ENCODE measurements around the gene HS6ST3.

The HS6ST3 gene

DNA sequence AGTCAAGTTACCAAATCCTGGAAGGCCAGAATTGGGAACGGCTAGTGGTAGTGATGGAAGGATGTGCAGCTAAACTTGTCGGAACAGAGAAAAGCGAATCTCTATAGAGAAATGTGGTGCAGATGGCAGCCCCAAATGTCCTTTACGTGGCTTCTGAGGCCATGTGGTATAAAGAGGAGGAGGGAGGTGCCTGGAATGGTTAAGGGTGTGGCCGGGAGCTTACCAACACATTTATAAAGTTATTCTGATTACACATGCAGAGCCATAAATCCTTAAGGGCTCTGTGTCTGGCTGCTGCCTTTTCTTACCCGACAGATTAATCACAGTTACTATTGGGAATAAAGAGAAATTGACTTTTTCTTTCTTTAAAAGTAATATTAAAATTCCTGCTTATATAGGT, 714.3 kb downstream of the HS6ST3 start:
- no peak for DNase-seq

DNA sequence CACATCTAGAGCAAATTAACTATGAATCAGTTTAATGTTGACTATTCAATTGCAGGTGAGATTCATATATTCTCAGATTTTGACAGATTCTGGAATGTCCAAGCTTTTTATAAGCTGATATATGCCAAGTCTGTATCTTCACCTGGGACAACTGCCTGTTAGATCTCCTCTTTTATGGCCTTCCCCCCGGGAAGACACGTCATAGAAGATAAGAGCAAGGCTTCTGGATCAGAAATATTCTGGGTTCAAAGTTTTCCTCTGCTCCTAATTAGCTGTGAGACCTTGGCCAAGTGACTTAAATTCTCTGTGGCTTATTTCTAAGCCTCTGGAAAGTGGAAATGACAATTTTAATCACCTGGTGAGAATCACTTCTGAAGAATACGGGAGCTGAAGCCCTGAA, 716.8 kb downstream of the HS6ST3 start:
- DNase-seq = no peak

- no peak for DNase-seq
These were observed 719.6 kb downstream of the HS6ST3 start for GRCh38 chr13:96809366-96810096.

GRCh38 chr13:96810104-96810503, 720.2 kb downstream of the HS6ST3 start:
- DNase-seq = no peak

- DNase-seq = no peak
These were observed 721.1 kb downstream of the HS6ST3 start for GRCh38 chr13:96811049-96811448.

DNA sequence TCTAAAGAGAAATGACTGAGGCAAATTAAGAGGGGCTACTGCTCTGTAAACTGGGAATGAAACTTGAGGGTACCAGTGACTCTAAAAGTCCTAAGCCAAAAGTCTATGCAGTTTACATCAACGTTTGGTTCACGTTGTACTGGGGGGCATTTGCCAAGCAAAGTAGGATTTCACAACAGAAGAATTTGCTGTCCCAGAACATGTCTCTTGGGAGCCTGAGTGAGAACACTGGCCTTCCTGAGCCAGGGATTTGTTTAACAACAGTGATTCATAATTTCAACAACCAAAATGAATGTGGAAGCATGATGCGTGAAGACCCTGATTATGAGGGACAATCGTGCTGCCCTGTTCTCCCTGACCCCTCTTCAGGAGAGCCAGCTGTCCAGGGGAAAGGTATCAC, 726.4 kb downstream of the HS6ST3 start:
- no peak for DNase-seq

DNA sequence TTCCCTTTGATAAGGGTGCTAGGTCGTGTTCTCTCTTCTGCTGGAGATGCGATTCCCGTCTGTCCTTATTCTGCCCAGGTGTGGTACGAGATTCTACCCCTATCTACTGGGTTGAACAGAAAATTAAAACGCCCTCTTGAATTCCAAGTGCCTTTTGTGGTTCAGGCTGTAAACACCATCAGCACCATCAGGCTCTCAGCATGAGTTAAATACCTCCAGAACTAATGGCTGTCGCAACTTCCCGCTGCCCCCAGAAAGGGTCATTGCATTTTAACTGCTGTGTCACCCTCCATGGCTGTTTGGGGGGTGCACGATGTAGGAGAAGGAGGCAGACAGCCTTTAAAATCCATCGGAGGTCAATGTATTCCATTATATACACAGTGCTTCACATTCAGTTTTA, 727.0 kb downstream of the HS6ST3 start:
- no peak for DNase-seq

DNA sequence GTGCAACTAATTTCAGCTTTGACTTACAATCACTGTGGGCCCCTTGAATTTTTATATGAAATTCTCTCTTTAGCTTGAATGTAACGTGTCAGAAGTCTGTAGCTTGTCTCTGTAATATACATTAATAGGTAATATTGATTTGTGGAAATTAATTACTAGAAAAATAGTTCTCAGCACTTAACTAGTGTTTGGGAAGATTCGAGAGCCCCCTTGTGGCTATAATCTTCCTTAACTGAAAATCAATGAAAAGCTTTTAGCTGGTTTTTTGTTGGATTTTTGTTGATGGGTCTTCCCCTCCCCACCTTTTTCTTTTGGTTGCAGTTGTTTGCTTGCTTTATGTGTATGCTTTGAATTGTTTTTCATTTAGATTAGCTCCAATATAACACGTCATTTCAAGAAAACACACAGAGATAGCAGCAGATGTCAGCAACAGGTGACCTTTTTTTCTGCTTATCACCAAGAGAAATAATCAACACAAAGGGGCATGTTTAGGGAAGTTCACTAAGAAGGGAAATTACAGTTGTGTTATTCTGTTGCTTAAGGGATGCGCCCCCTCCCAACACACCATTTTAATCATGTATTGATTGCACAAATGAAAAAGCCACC, 727.5 kb downstream of the HS6ST3 start:
- no peak for DNase-seq

DNA sequence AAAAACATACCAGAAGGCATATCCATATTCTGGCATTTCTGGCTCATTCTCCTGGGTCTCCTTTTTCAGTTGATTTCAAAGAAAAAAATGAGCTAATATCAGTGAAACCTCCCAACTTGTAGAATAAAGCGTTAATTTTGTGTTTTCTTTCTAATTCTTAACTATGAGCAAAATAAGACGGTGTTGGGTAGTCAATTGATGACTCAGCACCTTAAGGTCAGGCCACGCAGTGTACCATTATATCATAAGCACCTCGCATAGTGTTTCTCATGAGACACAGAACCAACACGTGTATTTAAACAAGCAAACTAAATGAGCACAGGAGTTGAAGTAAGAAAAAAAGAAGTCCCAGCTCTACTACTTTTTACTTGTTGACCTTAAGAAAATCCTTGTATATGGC, 729.5 kb downstream of the HS6ST3 start:
- DNase-seq = no peak

DNA sequence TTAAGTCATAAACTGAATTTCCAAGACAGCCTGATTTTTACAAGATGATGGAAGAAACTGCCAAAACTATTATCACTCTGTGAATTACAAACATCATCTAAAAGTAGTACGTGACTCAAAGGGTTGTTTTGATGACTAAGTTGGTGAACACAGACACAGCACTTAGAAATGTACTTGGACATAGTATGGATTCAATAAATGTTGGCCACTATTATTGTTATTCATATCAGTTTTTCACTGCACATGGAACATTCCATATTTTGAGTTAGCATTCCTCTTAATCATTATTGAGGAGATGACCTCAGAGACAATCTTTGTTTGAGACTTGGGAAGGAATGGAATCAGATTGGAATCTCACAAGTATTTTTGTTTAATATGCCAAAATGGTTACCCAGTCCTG, 731.5 kb downstream of the HS6ST3 start:
- DNase-seq = no peak

GRCh38 chr13:96821971-96822370, 732.1 kb downstream of the HS6ST3 start:
- DNase-seq = no peak

GRCh38 chr13:96822895-96823294, 733.0 kb downstream of the HS6ST3 start:
- no peak for DNase-seq

DNA sequence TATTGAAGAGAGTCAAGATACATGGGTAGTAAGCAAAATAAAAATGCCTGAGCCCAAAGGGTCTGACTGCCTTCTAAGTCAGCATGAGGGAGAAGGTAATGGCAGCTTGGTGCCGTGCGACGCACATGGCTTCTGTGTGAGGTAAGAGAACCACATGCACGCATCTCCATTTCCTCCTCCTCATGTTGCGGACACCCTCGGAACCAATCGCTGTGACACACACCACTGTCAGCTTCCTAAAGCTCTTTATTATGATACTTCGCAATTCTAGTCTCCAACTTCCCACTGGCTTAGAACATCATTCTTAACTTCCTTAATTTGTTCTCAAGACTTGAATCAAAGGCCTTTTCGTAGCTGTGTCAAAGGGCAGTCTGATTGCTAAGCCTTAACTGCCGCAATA, 734.2 kb downstream of the HS6ST3 start:
- DNase-seq = no peak

GRCh38 chr13:96825653-96826052, 735.7 kb downstream of the HS6ST3 start:
- no peak for DNase-seq

DNA sequence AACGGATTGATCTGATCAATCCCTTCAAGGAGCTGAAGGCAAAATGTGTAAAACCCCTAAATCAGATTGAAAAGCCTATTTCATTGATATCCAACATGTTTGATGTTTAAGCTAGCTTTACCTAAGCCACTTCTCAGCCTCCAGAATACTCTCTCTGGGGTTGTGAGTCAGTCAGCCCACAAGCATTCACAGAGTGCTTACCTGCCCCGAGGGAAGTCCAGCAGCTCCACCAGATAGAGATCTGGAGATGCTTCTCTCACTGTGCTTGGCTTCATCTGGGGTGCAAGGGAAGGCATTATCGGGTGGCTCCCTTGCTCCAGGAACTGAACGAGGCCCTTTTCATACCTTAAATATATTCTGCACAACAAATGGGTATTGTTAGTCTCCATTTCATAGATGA, 744.7 kb downstream of the HS6ST3 start:
- DNase-seq = no peak

DNA sequence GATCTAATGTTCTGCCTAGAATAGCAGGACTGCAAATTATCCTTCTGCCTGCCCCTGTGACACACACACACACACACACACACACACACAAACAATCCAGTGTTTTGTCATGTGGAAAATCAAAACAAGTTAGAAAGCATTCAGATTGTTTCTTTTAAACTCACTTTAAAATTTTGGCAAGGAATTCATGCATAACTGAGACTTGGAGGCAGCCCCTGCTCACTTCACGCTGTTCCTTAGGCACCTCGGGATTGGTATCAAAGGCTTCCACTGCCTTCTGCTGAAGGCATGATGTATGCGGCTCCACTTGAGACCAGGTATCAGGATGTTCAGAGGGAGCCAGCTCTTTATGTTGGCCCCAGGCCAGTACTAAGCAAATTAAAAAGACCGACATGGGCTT, 745.6 kb downstream of the HS6ST3 start:
- DNase-seq = no peak

GRCh38 chr13:96836733-96837132, 746.8 kb downstream of the HS6ST3 start:
- no peak for DNase-seq

DNA sequence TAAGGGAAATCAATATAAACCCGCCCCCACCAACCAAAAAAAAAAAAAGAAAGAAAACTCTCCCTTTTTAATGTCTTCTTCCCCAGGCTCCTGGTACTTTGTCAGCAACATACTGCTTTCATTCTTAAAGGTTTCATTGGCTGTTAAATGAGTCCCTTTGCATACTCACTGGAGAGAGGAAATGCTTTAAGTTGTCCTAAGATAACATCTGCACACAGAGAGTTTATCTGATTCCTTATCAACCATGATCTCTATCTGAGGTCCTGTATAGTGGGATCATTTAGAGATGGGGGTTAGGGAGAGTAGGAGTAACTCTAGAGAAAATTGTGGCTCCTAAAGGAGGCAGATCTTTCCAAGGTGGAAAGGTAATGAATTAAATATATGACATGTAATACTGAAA, 747.9 kb downstream of the HS6ST3 start:
- DNase-seq = no peak

DNA sequence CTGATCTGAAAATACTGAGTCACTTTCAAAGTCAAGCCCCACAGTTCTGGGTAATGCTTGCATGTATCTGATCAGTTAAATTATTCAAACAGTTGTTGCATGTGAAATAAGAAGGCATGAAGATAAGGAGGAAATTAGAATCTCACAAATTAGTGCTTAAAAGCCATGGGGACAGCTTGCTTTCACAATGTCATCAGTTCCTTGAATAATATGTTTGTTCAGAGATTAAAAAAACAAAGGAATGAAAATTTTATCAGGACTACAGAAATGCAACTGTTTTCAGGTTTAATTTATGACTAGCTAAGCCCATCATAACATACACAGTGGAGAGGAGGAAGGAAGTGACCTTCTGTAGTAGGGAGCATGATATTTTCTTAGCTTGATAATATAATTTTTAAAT, 754.3 kb downstream of the HS6ST3 start:
- DNase-seq = no peak

DNA sequence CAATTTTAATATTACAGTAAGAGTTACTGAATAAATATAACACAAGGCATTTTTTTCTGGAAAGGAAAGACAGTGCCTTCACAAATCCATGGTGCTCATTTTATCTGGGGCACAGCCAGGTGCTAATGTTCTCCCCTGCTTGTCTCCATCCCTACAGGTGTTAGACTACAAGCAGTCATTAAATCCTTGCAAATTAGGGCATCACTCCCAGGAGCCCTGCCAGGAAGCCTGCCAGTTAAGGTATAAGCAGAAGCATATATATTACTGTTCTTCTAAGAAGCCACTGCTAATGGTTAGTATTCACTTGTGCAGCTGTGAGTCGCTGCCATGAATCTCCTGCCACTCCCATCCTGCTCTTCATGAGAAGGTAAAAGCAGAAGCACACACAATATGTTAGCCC, 754.7 kb downstream of the HS6ST3 start:
- no peak for DNase-seq

DNA sequence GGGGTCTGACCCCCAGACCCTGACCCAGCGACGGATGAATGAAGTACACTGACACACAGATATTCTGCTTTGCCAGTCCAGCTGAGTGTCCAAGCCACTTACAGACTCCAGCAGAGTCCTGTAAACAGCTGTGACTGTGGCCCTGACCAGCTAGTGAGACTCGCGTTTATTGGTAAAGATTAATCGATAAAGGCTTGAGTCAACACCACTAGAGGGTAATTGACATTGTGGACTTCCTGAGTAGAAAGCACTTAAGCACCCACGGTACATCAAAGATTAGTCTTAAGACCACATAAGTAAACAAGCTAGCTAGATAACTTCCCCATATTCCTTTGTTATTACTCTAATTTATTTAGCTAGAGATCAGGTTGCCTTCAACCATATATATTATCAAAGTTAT, 758.4 kb downstream of the HS6ST3 start:
- no peak for DNase-seq

GRCh38 chr13:96849091-96849490, 759.2 kb downstream of the HS6ST3 start:
- DNase-seq = no peak

DNA sequence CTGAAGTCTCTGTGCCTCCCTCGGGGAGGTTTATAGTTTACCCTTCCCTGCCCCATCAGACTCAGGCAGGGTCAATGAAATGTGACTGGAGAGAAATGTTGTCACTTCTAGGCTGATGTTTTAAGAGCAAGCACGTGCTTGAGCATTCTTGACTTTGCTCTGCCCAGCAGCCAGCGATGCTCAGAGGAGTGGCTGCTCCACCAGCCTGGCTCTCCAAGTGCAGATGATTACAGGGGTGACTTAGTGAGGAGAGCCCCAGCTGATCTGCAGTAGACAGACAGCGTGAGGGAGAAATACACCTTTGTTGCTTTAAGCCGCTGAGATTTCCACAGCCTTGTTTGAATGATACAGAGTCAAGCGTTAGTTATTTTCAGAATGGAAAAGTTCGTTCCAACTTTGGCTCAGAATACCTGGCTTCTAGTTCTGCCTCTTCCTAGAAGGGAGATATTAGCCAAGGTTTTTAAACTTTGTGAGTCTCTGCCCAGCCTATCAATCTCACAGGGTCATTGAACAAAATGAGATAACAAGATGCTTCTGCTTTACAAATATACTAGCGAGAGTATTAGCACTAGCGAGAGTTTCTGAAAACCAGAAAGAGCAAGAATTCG, 760.7 kb downstream of the HS6ST3 start:
- no peak for DNase-seq

DNA sequence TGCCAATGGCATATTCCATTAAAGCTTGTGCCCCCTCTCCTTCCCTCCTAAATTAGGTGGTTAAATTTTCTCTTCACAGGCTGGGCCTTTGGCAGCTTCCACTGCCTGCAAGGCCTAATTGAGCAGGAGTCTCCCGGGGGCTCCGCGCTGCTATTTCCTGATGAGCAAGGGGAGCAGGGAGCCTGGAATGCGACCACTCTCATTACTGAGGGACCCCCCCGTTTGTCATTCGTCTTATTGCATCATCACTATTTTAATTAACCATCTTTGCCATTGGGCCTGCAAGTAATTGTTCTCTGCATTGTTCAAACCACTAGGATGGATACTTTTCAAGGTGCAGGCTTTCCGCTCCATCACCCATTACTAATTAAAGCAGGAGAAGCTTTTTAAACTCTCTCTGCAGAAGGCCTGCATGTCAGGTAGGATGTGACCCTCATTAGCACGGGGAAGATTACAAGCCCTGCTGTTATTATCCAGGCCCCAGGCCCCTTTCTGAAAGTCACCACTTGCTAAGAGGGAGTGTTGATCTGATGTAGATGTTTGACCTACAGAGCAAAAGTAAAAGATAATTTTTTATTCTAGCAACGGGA, 762.0 kb downstream of the HS6ST3 start:
- no peak for DNase-seq

Data from bone marrow (tissue), 2 donors.